ENCODE data around the gene TRPC4. TPM values are rescaled to one million over a fixed set of nuclear protein-coding genes. Genes with fewer than 3 reads are reported as not detected.

TRPC4 gene
- total RNA-seq, 1 donor from 2014 or later = 2.6 TPM

DNA sequence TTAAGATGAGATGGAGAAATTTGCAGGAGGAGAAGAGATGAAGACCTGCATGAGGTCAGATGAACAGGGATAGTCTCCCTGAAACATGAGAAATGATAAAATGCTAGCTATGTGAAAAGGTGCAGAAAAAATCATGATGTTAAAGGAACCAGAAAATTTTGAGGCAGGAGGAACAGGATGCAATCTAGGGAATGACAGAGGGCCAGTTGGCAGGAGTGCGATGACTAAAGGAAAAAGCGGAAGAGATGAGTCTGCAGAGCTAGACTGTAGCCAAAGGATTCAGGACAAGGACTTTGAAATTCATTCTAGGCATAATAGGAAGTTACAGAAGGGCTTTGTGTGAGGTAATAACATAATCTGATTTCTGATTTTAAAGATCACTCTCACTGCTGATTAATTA lies 77.9 kb downstream of the TRPC4 start:
- Histone ChIP-seq H3K27me3 (ENCODE audit: control insufficient read depth, insufficient read depth, low read length) (no peaks in the 10 kb centered on the region), H3K36me3 (ENCODE audit: control insufficient read depth, insufficient read depth, low read length) (no peaks in the 10 kb centered on the region), H3K4me3 (ENCODE audit: low read depth, low read length) (no peak overlapping the region)
- DNase-seq (ENCODE audit: low read depth) = no peak
- TF ChIP-seq, protein P1, sequence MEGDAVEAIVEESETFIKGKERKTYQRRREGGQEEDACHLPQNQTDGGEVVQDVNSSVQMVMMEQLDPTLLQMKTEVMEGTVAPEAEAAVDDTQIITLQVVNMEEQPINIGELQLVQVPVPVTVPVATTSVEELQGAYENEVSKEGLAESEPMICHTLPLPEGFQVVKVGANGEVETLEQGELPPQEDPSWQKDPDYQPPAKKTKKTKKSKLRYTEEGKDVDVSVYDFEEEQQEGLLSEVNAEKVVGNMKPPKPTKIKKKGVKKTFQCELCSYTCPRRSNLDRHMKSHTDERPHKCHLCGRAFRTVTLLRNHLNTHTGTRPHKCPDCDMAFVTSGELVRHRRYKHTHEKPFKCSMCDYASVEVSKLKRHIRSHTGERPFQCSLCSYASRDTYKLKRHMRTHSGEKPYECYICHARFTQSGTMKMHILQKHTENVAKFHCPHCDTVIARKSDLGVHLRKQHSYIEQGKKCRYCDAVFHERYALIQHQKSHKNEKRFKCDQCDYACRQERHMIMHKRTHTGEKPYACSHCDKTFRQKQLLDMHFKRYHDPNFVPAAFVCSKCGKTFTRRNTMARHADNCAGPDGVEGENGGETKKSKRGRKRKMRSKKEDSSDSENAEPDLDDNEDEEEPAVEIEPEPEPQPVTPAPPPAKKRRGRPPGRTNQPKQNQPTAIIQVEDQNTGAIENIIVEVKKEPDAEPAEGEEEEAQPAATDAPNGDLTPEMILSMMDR (IDR thresholded peaks at IDR 0.05; ENCODE audit: insufficient read depth, low read length, poor library complexity, severe bottlenecking) = no peak

DNA sequence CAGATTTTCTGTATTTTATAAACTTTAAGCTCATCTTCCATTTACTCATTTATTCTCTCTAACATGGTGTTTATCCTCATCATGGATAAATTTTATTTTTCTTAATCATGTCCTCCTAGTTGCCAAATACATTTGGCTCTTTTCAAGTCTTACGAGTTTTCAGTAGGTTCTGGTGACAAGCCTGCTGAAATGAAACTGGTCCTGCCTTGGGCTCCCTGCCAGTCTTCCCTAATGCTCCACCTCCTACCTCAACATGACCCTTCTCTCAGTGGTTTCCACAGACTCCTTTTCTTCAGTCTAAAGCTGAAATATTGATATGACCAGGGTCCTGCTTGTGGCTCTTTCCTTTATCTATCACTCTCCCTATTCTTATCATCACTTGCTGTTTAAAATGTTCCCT lies 81.2 kb downstream of the TRPC4 start:
- TF ChIP-seq, protein P1 (IDR thresholded peaks at IDR 0.05; ENCODE audit: insufficient read depth, low read length, poor library complexity, severe bottlenecking) = no peak
- no peak for DNase-seq (ENCODE audit: low read depth)
- Histone ChIP-seq H3K36me3 (ENCODE audit: control insufficient read depth, insufficient read depth, low read length) (no peaks in the 10 kb centered on the region), H3K4me3 (ENCODE audit: low read depth, low read length) (no peak overlapping the region), H3K27me3 (ENCODE audit: control insufficient read depth, insufficient read depth, low read length) (no peaks in the 10 kb centered on the region)

DNA sequence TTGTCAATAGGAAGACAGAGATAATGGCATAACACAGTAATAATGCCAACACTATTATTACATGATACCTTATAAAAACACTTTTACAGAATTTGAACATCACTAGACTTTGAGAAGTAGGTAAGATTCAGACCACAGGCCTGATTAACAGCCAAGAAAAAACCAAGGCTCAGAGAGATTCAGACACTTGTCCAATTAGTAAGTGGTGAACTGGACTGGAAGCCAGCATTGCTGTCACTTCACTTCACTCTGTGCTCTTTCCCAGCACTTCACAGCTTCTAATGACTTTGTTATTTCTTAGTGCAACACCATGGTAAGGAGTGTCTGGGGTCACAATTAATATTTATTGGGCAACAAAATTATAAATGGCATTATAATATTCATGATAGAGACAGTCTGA lies 91.9 kb downstream of the TRPC4 start:
- Histone ChIP-seq H3K27me3 (ENCODE audit: control insufficient read depth, insufficient read depth, low read length) (no peaks in the 10 kb centered on the region), H3K36me3 (ENCODE audit: control insufficient read depth, insufficient read depth, low read length) (no peaks in the 10 kb centered on the region), H3K4me3 (ENCODE audit: low read depth, low read length) (no peak overlapping the region)
- DNase-seq (ENCODE audit: low read depth) = no peak
- TF ChIP-seq, protein P1 (IDR thresholded peaks at IDR 0.05; ENCODE audit: insufficient read depth, low read length, poor library complexity, severe bottlenecking) = no peak

DNA sequence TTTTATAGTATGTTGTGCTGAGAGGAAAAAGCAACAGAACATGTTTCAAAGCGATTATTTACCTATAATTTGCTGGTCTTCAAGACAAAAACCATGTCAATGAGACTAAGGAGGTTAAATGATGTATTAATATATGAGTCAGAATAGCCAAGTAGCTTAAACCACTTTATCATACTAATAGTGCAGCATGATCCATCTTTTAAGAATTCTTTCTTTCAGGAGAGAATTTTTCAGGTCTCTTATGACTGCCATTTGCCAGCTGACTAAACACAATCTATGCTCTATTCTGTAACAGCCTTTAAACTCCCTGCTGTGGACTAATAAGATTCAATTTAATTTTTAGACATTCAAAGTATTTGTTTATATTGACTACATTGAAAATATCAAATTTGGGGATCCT lies 93.7 kb downstream of the TRPC4 start:
- TF ChIP-seq, protein P1 (IDR thresholded peaks at IDR 0.05; ENCODE audit: insufficient read depth, low read length, poor library complexity, severe bottlenecking) = no peak
- Histone ChIP-seq H3K27me3 (ENCODE audit: control insufficient read depth, insufficient read depth, low read length) (no peaks in the 10 kb centered on the region), H3K36me3 (ENCODE audit: control insufficient read depth, insufficient read depth, low read length) (no peaks in the 10 kb centered on the region), H3K4me3 (ENCODE audit: low read depth, low read length) (no peak overlapping the region)
- no peak for DNase-seq (ENCODE audit: low read depth)

DNA sequence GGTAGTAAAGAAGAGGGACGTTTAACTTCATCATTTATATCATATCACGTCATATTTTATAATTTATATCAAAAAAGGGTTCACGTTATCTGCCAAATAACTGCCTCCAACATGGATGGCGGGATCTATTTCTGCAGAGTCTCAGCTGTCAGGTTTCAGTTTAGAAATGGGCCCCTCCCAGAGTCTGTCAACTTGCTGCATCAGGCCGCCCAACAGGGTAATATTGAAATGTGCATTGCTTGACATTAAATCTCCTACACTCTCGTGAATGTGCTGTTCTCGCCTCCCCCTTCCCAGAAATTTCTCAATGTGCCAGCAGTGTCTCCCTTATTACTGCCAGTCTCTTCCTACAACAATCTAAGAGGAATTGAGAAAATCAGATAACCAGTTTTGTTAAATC lies 96.9 kb downstream of the TRPC4 start:
- DNase-seq (ENCODE audit: low read depth) = no peak
- H3K27me3 ChIP-seq (ENCODE audit: control insufficient read depth, insufficient read depth, low read length) = no peaks in the 10 kb centered on the region
- TF ChIP-seq, protein P1 (IDR thresholded peaks at IDR 0.05; ENCODE audit: insufficient read depth, low read length, poor library complexity, severe bottlenecking) = no peak
- H3K4me3 ChIP-seq (ENCODE audit: low read depth, low read length) = no peak overlapping the region
- H3K36me3 ChIP-seq (ENCODE audit: control insufficient read depth, insufficient read depth, low read length) = no peaks in the 10 kb centered on the region

DNA sequence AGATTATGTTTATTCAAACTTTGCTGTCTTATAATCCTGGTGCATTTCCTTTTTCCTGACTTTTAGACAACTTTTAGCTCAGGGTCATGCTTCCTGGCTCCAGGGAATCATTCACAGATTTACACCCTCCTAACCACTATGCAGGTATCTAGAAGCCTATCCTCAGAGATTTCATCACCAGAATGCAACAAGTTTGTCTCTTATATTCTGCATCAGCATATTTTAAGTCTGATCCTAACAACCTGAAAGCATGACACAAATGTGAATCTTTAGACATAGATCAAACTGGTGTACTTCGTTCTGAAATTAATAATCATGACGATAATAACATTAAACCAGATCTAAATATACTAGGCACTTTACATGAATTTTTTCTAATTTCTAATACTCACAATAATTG lies 100.0 kb downstream of the TRPC4 start:
- no peak for DNase-seq (ENCODE audit: low read depth)
- TF ChIP-seq, protein P1 (IDR thresholded peaks at IDR 0.05; ENCODE audit: insufficient read depth, low read length, poor library complexity, severe bottlenecking) = no peak

More for the DNA sequence above, 100.0 kb downstream of the TRPC4 start:
- no peak overlapping the region for H3K4me3 ChIP-seq (ENCODE audit: low read depth, low read length)
- no peaks in the 10 kb centered on the region for H3K27me3 ChIP-seq (ENCODE audit: control insufficient read depth, insufficient read depth, low read length)
- H3K36me3 ChIP-seq (ENCODE audit: control insufficient read depth, insufficient read depth, low read length) = no peaks in the 10 kb centered on the region
